Mesenchymal stem cell (in vitro differentiated cells and primary cell): ENCODE data around the gene PTPN2.

Experiments used
- DNase-seq: peaks from one replicate; pipeline ENCODE4 v3.0.0-alpha.2; 2013
- H2AFZ ChIP-seq: one replicate; pipeline ENCODE4 v1.6.1; 2013; ENCODE audit warnings: low read depth, mild to moderate bottlenecking, control low read depth, inconsistent platforms, low read length, moderate library complexity
- H2AK5ac ChIP-seq: 2 replicates; pipeline ENCODE4 v1.6.1; 2013; ENCODE audit warnings: low read length, moderate library complexity, mild to moderate bottlenecking, inconsistent platforms; ENCODE audit not compliant: severe bottlenecking
- H2BK120ac ChIP-seq: one replicate; pipeline ENCODE4 v1.6.1; 2013; ENCODE audit warnings: low read depth, mild to moderate bottlenecking, inconsistent platforms, low read length, moderate library complexity
- H2BK12ac ChIP-seq, 2 experiments: one replicate each; pipeline ENCODE4 v1.6.1; 2013; ENCODE audit warnings: inconsistent platforms in 2 of 2, low read length in 2 of 2, mild to moderate bottlenecking in 2 of 2, moderate library complexity in 2 of 2, control low read depth in 1 of 2
- H2BK15ac ChIP-seq: one replicate; pipeline ENCODE4 v1.6.1; 2013; ENCODE audit warnings: mild to moderate bottlenecking, low read depth, inconsistent platforms; ENCODE audit not compliant: poor library complexity, severe bottlenecking
- H2BK5ac ChIP-seq: 2 replicates; pipeline ENCODE4 v1.6.1; 2013; ENCODE audit warnings: low read depth, mild to moderate bottlenecking, low read length, control low read depth, inconsistent platforms; ENCODE audit not compliant: poor library complexity, severe bottlenecking
- H3K14ac ChIP-seq, 2 experiments: one replicate each; pipeline ENCODE4 v1.6.1; 2013; ENCODE audit warnings: inconsistent platforms in 2 of 2, low read length in 2 of 2, control low read depth in 1 of 2, mild to moderate bottlenecking in 1 of 2, moderate library complexity in 1 of 2
- H3K18ac ChIP-seq, 2 experiments: one replicate each; pipeline ENCODE4 v1.6.1; 2013; ENCODE audit warnings: inconsistent platforms in 2 of 2, low read length in 2 of 2, control low read depth in 1 of 2, low read depth in 1 of 2, mild to moderate bottlenecking in 1 of 2
- H3K23ac ChIP-seq, 2 experiments: one replicate each; pipeline ENCODE4 v1.6.1; 2013; ENCODE audit warnings: inconsistent platforms in 2 of 2, low read length in 2 of 2, mild to moderate bottlenecking in 2 of 2, moderate library complexity in 2 of 2, control low read depth in 1 of 2
- H3K27ac ChIP-seq: 2 replicates; pipeline ENCODE4 v1.5.1; 2013; ENCODE audit warnings: mild to moderate bottlenecking, moderate library complexity, low read length, control low read depth, inconsistent platforms; ENCODE audit not compliant: poor library complexity, severe bottlenecking
- H3K27me3 ChIP-seq, 2 experiments: 2 replicates each; pipeline versions ENCODE4 v1.6.1 to v1.7.0; 2013; ENCODE audit warnings: low read length in 2 of 2, mild to moderate bottlenecking in 2 of 2, moderate library complexity in 2 of 2, control low read depth in 1 of 2, inconsistent platforms in 1 of 2; ENCODE audit not compliant: control insufficient read depth in 1 of 2, insufficient read depth in 1 of 2
- H3K36me3 ChIP-seq, 2 experiments: 2 replicates each; pipeline versions ENCODE4 v1.6.1 to v1.7.0; 2013; ENCODE audit warnings: low read length in 2 of 2, control low read depth in 1 of 2, inconsistent platforms in 1 of 2, low read depth in 1 of 2, mild to moderate bottlenecking in 1 of 2; ENCODE audit not compliant: insufficient read depth in 2 of 2, control insufficient read depth in 1 of 2
- H3K4ac ChIP-seq, 2 experiments: one replicate each; pipeline ENCODE4 v1.6.1; 2013; ENCODE audit warnings: inconsistent platforms in 2 of 2, low read length in 2 of 2, mild to moderate bottlenecking in 2 of 2, moderate library complexity in 2 of 2, control low read depth in 1 of 2, low read depth in 1 of 2
- H3K4me1 ChIP-seq: 2 replicates; pipeline ENCODE4 v1.6.1; 2013; ENCODE audit warnings: low read depth, low read length, control low read depth; ENCODE audit not compliant: control insufficient read depth, insufficient read depth
- H3K4me2 ChIP-seq: 2 replicates; pipeline ENCODE4 v1.6.1; 2013; ENCODE audit warnings: low read length, mild to moderate bottlenecking, inconsistent platforms; ENCODE audit not compliant: poor library complexity, severe bottlenecking
- H3K4me3 ChIP-seq, 2 experiments: 2 replicates each; pipeline versions ENCODE4 v1.5.1 to v1.7.0; 2013; ENCODE audit warnings: low read length in 2 of 2, mild to moderate bottlenecking in 2 of 2, control low read depth in 1 of 2, low read depth in 1 of 2; ENCODE audit not compliant: insufficient read depth in 1 of 2
- H3K79me1 ChIP-seq: replicated peaks from 2 replicates; pipeline ENCODE4 v1.6.1; 2013; ENCODE audit warnings: mild to moderate bottlenecking, control low read depth, low read length, inconsistent platforms; ENCODE audit not compliant: poor library complexity, severe bottlenecking
- H3K9ac ChIP-seq: 2 replicates; pipeline ENCODE4 v1.7.0; 2013; ENCODE audit warnings: mild to moderate bottlenecking, low read length, moderate library complexity
- H3K9me3 ChIP-seq: 2 replicates; pipeline ENCODE4 v1.7.0; 2013; ENCODE audit warnings: mild to moderate bottlenecking, low read length; ENCODE audit not compliant: control insufficient read depth
- H4K8ac ChIP-seq: one replicate; pipeline ENCODE4 v1.6.1; 2013; ENCODE audit warnings: inconsistent platforms, mild to moderate bottlenecking, low read length, moderate library complexity
- H4K91ac ChIP-seq: one replicate; pipeline ENCODE4 v1.6.1; 2013; ENCODE audit warnings: mild to moderate bottlenecking, low read length, inconsistent platforms
- WGBS: methylation state at CpG from one replicate; pipeline ENCODE4 v1.1.7; 2013; ENCODE audit warnings: mixed read lengths; 5-methylcytosine and 5-hydroxymethylcytosine counted together

Gene PTPN2

GRCh38 chr18:12848405-12848804 lies 35.6 kb downstream of the PTPN2 start:
- Histone ChIP-seq H3K79me1 (peaks cover 20% of the 10 kb centered on the region), H3K36me3 (peaks cover 1 to 12% of the 10 kb centered on the region in 2 experiments), H2BK12ac (no peak overlapping the region), H2BK120ac (no peak overlapping the region), H3K18ac (no peak overlapping the region), H2BK15ac (no peak overlapping the region), H4K8ac (no peak overlapping the region), H3K9me3 (no peaks in the 10 kb centered on the region), H3K27me3 (no peaks in the 10 kb centered on the region), H3K23ac (no peak overlapping the region), H2AK5ac (no peak overlapping the region), H3K27ac (no peak overlapping the region), H3K4me1 (peaks cover 2% of the 10 kb centered on the region), H3K4ac (no peak overlapping the region), H3K14ac (no peak overlapping the region), H2AFZ (no peak overlapping the region), H3K4me2 (no peak overlapping the region), H3K4me3 (no peak overlapping the region), H4K91ac (no peak overlapping the region), H2BK5ac (no peak overlapping the region), H3K9ac (no peak overlapping the region)
- WGBS: 88% methylated on average over 1 of the region's 1 CpG
- DNase-seq: no peak

GRCh38 chr18:12844391-12844790 lies 39.6 kb downstream of the PTPN2 start:
- H2AFZ ChIP-seq: no peak overlapping the region
- no peak overlapping the region for H2BK12ac ChIP-seq
- H3K27me3 ChIP-seq: no peaks in the 10 kb centered on the region
- no peak overlapping the region for H3K23ac ChIP-seq
- H2AK5ac ChIP-seq: no peak overlapping the region
- H3K4me1 ChIP-seq: peaks cover 6% of the 10 kb centered on the region
- no peak overlapping the region for H3K14ac ChIP-seq
- H3K79me1 ChIP-seq: peaks cover 29% of the 10 kb centered on the region
- no peak overlapping the region for H4K8ac ChIP-seq
- H4K91ac ChIP-seq: no peak overlapping the region
- H2BK5ac ChIP-seq: no peak overlapping the region
- no peak overlapping the region for H3K18ac ChIP-seq
- no peak overlapping the region for H2BK15ac ChIP-seq
- H3K9me3 ChIP-seq: no peaks in the 10 kb centered on the region
- no CpG with 5 or more reads among the region's 2 CpGs for WGBS
- no peak overlapping the region for H3K4ac ChIP-seq
- peaks cover 3 to 11% of the 10 kb centered on the region in 2 experiments for H3K36me3 ChIP-seq
- no peak overlapping the region for H3K9ac ChIP-seq
- DNase-seq: no peak
- H3K4me2 ChIP-seq: no peak overlapping the region
- H3K4me3 ChIP-seq: no peak overlapping the region
- no peak overlapping the region for H3K27ac ChIP-seq
- no peak overlapping the region for H2BK120ac ChIP-seq

GRCh38 chr18:12843420-12844350 lies 40.4 kb downstream of the PTPN2 start:
- no peak overlapping the region for H3K23ac ChIP-seq
- peak overlapping the region; percentile 74 for H4K8ac ChIP-seq
- H3K4me2 ChIP-seq: no peak overlapping the region
- no peak overlapping the region for H3K4me3 ChIP-seq
- no peak overlapping the region for H2BK5ac ChIP-seq
- peak overlapping the region in 1 of 2 experiments; percentile 65 for H3K18ac ChIP-seq
- H3K27me3 ChIP-seq: no peaks in the 10 kb centered on the region
- H3K27ac ChIP-seq: no peak overlapping the region
- H3K9me3 ChIP-seq: no peaks in the 10 kb centered on the region
- no peak overlapping the region for H2AK5ac ChIP-seq
- H3K4me1 ChIP-seq: peaks cover 6% of the 10 kb centered on the region
- H3K14ac ChIP-seq: no peak overlapping the region
- H2BK15ac ChIP-seq: no peak overlapping the region
- H3K4ac ChIP-seq: no peak overlapping the region
- no peak overlapping the region for H2BK120ac ChIP-seq
- no peak overlapping the region for H2AFZ ChIP-seq
- H4K91ac ChIP-seq: no peak overlapping the region
- peak overlapping the region in 1 of 2 experiments; percentile 33 for H2BK12ac ChIP-seq
- H3K36me3 ChIP-seq: peaks cover 3 to 11% of the 10 kb centered on the region in 2 experiments
- WGBS: 92% methylated on average over 9 of the region's 12 CpGs
- no peak overlapping the region for H3K9ac ChIP-seq
- H3K79me1 ChIP-seq: peaks cover 27% of the 10 kb centered on the region
- no peak for DNase-seq

GRCh38 chr18:12842459-12843380 lies 41.3 kb downstream of the PTPN2 start:
- Histone ChIP-seq H2AFZ (no peak overlapping the region), H3K27me3 (no peaks in the 10 kb centered on the region), H2BK12ac (no peak overlapping the region), H3K9ac (no peak overlapping the region), H2BK5ac (no peak overlapping the region), H3K4me2 (no peak overlapping the region), H3K79me1 (peaks cover 24% of the 10 kb centered on the region), H3K4me1 (peaks cover 8% of the 10 kb centered on the region), H3K4ac (no peak overlapping the region), H2BK15ac (no peak overlapping the region), H4K91ac (no peak overlapping the region), H2AK5ac (no peak overlapping the region), H4K8ac (no peak overlapping the region), H3K14ac (no peak overlapping the region), H3K18ac (no peak overlapping the region), H2BK120ac (no peak overlapping the region), H3K27ac (no peak overlapping the region), H3K4me3 (no peak overlapping the region), H3K36me3 (peaks cover 3 to 5% of the 10 kb centered on the region in 2 experiments), H3K23ac (no peak overlapping the region), H3K9me3 (no peaks in the 10 kb centered on the region)
- 92% methylated on average over 15 of the region's 17 CpGs for WGBS
- DNase-seq: no peak
